ENCODE data around the gene BCAR3.

Gene BCAR3

DNA sequence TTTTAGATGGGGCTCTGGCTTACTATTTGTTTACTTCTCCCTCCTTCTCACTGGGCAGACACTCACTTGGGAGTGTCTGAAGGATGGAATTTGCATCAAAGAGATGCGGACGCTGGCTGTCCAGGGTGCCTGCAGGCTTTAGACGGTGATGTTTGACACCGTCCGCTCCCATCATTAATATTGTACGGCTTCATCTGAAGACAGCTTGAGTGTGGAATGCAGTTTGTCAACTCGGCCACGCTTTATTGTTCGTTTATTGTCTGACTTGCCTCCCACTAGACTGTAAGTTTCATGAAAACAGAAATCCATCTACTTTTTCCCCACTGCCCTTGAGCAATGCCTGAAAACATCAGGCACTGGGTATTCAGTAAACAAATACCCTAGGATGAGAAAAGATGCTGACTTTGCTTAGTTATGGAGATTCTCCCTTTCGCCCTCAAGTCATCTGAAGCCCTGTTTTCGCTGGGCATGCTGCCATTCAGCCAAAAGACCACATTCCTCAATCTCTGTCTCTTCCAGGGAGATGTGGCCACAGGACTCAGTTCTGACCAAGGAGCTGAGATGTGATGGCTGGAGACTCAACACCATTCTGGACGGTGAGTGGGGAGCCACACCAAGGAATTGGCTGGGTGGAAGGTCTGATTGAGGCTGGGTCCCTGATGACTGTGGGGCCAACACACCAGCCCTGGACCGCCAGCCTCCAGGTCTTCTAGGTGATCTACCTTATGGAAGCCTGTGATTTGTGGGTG, 87.6 kb downstream of the BCAR3 start:
- no peak for DNase-seq

DNA sequence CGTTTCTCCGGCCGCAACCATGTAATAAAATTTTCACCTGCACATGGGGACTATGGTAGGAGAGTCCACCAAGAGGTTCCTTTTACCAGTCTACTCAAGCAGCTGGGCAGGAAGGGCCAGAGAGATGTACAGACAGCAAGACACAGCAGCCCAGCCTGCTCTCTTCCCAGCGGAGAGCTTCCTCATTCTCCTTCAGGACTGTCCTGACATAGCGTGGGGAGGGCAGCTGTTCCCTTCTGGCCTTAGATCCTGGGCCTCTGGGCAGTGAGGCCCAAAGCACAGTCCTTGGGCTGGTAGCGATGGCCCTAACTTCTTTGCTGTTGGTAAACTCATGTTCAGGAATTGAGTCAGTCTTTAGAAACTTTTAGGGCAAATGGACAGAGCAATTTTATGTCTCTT, 89.1 kb downstream of the BCAR3 start:
- DNase-seq, result no peak

DNA sequence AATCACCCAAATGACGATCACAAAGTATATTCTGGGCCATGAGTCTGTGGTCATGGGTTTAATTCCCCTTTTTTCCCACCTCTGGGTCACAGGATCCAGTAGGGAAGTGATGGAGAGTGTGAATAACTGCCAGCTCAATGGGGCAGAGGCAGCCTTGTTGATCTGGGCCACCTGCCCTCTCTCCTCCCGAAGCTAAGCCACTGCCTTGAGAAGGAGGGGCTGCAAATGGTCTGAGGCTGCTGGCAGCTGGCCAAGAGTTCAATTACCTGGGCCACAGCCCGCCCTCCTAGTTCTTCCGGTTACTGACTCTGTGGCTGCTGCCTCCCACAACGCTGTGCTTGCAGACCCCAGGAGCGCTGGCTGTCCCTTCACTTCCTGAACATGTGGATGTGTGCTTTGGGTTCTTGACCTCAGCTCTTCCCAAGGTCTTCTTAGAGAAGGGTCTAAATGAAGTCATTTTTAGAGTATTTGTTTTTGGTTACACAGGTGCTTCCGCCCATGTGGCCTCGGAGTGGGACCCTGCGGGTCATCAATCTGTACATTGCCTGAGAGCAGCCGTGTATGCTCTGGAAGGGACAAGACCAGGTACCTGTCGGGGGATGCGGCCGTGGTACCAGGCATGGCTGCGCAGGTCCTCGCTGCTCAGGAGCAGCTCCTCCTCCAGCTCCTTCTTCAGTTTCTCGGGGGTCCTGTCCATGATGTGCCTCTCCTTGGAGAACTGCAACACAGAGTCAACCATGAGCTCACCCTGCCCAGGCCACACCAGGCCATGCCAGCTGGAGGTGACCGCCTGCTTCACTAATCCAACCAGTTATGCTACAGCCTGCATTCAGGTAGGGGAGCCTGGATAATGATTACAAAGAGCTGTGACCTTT, 89.7 kb downstream of the BCAR3 start:
- DNase-seq, result peak; percentile 62

DNA sequence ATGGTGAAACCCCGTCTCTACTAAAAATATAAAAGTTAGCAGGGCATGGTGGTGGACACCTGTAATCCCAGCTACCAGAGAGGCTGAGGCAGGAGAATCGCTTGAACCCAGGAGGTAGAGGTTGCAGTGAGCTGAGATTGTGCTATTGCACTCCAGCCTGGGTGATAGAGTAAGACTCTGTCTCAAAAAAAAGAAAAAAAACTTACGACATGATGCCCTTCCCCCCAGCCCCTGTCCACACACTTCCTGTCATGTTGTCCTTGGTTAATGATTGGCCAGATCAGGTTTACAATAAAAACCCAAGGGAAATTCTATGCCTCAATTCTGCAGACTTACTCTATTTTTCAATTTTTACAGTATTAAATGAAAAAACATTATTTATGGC, 90.4 kb downstream of the BCAR3 start:
- peak; percentile 30 for DNase-seq

DNA sequence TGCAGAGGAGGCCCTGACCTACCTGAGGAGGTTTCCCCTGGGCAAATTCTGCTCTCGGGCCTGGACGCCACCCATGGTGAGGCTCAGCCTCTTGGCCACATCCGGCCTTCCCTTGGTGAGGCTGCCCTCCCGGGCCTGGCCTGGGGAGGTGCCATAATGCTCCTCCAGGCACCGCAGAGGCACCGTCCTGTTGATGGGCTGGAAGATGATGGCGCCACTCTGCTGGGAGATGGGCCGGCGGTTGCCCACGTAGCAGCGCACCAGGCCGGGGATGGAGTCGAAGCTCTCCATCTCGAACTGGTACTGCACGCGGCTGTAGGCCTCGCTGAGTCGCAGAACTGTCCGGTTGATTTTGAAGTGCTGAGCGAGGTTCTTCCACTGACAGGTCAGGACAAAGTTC, 92.7 kb downstream of the BCAR3 start:
- no peak for DNase-seq

DNA sequence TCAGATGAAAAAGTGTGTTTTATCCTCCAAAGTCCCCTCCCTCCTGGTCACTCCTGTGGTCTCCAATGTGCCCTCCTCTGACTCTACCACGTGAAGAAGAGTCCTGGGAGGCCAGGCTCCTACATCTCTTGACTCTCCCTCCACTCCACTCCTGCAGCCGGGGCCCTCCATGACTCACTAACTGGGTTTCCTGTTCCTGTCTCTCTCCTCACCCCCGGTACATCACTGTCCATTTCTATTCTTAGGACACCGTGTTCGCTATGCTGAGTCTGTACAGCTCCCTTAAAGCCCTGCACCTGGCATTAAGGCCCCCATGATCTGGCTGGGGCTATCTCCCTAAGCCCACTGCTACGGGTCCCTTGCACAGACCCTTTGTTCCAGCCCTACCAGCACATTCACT, 93.4 kb downstream of the BCAR3 start:
- DNase-seq, result peak; percentile 45

DNA sequence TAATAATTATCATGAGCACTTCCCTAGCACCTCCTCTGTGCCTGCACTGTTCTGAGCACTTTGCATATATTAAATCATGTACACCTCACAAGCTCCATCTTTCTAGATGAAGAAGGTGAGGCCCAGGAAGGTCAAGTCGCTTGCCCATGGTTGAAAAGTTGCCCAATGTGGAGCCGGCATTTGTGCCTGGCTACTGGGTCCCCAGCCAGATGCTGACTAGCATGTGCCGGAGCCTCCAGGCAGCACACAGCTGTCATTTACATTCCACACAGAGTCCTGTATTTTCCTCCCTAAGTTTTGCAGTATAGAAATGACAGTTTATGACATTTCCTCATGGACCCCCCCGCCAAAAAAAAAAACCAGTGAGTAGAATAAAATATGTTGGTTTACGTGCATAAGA, 94.3 kb downstream of the BCAR3 start:
- DNase-seq, result no peak

DNA sequence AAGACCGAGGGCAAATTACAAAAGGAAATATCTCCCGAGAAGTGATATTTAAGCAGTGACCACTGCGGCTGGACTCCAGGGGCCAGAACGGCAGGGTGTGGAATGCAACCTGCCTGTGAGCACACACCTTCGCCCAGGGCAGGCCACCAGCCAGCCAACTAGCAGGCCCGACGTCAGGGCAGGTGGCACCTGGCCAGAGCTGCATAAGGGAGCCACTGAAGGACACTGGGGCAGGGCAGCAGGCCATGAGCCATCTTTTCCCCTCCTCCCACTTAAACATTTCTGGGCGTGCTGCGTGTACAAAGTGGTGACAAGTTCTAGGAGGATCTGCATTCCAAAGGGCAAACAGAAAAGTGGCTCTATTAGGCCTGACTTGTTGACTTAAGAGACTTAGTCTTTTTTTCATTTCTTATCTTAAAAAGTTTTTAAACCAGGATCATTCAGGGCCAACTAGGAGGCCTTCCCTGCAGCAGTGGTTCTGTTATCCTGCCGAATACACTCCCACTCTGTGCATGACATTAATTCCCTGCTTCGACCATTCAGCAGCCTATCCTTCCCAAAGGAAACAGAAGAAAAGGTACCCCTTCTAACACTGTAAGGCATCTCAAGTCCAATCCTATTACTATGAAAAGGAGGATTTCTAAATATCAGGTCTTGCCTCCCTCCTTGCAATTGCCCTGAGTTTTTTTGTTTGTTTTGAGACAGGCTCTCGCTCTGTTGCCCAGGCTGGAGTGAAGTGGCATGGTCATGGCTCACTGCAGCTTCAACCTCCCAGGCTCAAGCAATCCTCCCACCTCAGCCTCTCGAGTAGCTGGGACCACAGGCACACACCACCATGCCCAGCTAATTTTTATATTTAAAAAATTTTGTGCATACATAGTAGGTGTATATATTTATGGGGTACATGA, 96.3 kb downstream of the BCAR3 start:
- DNase-seq, result no peak

DNA sequence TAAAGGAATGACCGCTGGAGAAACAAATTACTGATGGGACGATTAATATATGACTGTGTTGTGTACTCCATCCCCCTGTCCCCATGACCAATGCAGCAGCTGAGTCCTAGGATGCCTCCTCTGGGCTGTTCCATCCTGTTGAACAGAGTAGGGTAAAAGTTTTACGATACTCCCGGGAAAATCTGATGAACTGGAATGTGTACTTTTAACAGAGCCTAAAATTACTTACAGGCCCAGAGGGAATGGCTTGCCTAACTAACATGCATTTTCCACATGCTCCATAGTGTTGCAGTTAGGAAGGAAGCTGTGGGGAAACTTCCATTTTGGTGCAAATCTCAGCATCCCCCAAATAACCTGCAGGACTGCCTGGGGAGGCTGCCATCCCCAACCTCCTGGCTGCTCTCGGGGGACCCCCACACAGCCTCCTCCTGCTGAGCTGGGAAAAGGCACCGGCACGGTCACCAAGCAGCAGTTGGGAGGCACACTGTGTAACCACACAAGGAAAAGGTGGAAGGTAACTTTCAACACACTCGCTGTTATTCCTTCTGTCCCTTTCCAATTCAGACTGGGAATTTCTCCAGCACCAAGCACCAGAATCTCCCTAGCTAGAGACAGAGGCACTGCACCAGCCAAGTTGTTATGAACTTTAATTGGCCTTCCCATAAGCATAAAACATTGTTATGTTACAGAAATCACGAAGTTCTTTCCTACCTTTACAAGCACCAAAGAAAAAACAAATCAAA, 97.2 kb downstream of the BCAR3 start:
- no peak for DNase-seq

DNA sequence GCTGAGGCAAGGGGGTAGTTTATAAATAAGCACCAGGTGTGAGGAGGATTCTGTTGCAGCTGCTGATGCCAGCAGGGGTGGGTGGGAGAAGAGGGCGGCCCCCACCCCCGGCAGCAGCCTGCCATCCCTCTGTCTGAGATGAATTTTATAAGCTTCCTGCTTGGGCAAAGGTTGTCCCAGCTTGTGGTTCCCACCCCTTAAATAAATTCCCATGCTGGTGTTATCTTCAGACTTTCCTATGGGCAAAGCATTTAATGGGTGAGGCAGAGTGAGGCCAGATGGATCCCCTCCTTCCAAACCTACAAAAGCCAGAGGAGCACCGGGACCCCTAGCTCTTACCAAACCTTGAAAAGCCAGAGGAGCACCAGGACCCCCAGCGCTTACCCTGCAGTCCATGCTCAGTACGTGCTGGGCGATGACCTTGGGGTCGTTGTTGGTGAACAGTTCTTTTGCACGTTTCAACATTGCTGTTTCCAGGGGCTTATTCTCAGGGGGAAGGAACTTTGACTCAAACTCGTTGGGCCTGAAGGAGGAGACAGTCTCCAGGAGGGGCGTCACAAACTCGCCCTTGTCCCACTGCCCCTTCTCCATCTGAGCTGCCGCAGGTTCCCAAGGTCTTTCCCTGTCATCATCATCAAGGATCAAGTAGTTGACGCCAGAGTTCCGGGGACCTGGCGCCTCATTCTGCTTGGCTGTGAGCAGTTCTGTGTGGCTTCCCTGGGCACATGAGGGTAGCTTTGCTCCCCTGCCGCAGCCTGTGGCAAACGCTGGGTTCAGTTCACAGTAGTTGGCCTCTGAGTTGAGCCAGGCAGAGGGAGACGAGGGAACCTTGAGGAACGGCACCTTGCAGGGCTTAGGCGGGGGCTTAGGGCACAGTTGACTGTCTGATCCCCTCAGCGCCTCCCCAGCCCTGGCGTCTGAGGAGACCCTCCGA, 99.5 kb downstream of the BCAR3 start:
- DNase-seq, result no peak

DNA sequence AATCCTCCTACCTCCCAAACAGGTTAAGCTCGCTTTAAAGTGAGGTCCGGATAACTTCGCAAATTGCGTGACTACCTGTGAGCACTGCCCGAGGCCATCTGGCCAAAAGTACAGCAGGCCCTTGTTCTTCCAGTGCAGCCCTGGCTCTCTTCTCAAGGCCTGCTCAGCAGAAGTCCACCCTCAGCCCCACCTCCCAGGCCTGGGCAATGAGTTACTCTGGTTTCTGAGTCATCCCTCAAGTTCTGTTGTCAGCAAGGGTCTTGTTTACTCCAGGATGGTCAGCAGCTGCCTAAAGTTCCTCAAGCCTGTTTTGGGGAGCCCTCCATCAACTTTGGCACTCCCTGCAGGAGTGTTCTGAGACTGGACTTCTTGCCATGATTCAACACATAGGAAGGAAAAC, 101.7 kb downstream of the BCAR3 start:
- no peak for DNase-seq

DNA sequence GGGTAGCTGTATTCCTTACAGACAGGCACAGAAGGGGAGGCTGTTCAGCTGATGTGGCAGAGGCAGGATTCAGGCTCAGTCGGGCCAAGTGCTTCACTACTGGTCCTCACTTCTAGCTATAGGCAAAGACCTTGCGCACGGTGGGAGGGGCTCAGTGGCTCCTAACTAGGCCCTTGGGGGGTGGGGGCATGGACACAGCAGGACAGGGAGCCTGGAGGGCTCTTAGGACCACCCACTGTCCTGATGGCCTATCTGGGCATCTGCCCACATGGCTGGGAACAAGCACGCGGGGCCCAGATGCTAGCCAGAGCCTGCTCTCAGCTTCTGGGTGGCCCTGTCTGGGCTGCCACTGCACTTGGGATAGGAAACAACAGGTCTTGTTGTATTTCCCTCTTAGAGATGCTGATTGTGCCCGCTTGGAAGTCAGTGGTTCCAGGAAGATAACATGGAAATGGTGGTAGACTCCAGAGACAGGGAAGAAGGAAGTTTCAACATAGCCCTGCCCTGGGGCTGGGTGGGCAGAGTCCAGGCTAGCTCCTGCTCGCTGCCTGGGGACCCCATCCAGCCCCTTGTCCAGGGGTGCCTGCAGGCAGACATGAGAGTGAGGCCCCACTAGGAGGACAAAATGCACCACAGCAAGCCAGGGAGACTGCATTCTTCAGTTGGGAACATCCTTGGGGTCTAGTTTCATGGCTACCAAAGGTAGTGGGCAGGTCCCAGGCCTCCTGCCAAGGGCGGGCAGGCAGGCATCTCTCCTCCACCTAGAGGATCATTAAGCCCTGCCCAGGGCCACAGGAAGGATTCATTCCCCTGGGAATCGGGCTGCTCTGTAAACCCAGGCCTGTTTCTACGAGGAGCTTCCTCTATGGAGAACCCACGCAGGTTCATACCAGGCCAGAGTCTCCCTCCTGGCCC, 102.5 kb downstream of the BCAR3 start:
- DNase-seq, result no peak

DNA sequence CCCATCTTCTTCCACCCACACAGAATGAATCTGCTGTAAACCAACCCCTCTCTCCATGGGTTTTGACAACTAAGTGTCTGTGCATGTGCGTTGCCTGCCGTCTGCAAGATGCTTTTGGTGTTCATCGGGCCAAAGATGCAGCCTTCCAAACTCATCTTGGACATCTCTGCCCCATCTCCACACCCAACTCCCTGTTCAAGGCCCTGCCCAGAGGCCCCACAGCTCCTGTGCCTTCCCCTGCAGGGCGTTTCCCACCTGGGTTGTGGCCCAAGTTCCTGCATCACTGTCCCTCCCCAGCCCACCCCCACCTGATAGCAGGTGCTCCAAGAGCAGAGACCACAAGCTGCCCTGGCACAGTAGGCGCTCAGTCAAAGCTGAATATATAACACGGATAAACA, 103.2 kb downstream of the BCAR3 start:
- DNase-seq, result no peak

DNA sequence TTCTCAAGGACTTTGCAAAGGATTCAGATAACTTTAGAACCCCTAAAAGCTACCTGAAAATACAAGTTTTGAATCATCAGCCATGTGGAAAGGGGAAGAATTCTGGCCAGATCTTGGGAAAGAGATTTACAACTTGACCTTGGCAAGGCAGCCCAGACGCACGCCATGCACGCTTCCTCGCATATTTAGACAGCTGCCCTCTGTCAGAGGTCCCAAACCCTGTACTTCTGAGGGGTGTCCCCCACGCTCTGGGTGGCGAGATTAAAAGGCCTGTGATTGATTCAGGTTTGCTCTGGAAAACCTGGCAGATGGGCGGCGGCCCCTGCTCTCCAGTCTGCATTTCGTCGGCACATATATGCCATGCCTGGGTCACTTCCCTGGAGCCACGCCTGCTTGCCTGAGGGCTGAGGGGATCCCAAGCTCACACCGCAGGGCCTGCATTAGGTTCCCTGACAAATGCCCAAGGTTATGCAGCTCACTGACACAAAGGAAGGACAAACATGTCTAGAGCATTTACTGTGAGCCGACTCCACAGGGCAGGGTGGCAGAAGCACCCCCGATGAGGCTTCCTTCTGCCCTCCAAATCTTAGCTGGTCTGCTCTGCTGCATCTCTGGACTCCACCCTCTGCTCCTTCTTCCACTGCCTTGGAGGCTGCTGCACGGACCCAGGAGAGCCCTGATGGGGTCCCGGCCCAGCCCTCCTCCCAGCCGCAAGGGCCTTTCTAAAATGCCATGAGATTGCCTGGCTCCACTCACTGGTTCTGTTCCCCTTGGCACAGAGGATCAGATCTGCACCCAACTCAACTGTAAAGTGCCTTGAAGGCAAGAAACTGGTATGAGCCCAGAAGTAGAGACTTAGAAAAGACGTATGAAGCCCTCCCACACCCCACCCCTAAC, 103.9 kb downstream of the BCAR3 start:
- no peak for DNase-seq

DNA sequence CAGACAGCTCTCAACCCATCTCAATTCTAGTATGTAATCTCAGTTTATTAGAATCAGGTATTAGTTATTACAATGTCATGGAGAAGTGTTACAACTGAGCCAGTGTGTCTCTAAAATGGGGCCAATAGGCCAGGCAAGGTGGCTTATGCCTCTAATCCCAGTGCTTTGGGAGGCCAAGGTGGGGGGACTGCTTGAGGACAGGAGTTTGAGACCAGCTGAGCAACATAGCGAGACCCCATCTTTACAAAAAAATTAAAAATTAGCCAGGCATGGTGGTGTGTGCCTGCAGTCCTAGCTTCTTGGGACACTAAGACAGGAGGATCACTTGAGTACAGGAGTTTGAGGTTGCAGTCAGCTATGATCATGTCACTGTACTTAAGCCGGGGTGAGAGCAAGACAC, 104.9 kb downstream of the BCAR3 start:
- no peak for DNase-seq

DNA sequence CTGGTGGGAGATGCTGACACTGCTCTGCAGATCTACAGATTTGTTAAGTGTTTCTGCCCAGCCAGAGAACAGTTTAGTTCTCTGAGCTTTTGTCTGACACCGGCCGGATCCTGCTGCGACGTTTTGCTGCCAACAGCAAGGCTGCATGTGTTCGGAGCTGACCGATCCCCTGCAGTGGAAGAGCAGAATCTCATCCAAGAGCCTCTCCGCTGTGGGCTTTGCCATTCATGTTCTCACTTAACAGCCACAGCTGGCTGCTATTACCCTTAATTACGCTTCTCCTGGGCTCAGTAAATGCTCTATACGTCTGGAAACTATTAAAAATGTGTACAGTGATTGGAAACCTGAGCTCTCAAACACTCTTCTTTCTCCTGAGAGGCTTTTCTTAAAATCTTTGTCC, 105.3 kb downstream of the BCAR3 start:
- DNase-seq, result no peak

DNA sequence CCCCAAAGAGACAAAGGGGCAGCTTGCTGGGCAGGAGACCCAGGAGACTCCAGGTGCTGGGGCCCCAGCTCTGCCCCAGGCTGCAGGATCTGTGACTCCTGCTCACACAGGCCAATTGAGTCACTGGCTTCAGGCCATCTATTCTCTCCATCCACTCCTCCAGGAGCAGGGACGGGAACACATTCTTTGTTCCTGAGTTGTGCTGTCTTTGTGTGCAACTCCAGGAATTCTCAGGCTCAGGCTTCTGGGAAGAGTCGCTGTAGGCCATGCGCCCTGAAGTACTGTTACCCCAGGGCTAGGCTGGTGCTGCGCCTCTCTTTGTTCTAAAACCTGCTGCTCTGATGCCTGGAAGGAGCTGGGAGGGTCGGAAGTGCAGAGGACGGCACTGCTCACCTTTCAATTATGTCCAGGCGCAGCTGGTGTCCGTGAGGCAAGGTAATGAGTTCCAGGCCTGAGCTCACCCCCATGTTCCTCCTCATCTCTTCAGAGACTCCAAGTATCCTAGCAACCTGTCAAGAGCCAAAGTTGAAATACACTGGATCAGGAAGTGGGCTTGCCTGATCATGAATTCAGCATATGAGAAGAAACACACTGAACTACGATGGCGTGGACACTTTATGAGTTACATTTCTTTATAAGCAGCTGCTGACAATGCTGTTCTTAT, 105.9 kb downstream of the BCAR3 start:
- DNase-seq, result no peak

DNA sequence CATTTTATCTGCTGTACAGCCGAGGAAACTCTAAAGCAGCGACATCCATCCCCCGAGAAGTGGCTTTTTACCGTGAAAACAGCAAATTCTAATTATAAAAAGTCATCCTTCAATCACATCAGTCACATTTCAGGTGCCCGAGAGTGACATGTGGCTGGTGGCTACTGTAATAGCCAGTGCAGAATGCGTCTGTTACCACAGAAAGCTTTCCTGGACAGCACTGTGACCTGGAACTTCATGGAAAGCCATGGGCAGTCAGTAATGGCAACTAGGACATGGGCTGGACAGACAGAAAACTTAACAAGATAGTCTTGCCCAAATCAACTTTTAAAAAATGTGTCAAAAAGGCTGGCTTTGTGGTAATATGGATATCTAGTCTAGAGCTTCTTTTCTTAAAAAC, 106.6 kb downstream of the BCAR3 start:
- DNase-seq, result no peak

DNA sequence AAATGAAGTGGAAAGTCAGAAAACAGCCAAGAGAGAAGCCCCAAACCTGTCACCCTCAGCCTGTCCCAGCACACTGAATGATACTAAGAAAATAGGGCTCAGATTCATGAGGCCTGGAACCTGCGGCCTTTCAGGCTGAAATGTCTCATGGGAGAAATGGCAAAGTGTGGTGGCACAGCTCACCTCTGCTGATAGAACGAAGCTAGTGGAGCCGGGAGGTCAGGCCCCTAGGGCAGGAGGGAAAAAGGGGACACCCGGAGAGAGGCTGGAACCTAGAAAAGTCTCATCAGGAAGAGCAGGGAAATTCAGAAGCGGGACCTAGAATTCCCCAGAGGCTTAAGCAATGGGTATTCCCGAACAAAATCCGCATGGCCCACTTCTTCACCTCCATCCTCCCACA, 107.1 kb downstream of the BCAR3 start:
- no peak for DNase-seq
